Ureter (tissue), 1 donor: Measurements from ENCODE around the gene CELSR2. TPM values are rescaled to one million over a fixed set of nuclear protein-coding genes. Genes with fewer than 3 reads are reported as not detected.
"Not testable (repeated sequence)": the region's sequence is repeated elsewhere in the genome, so short reads cannot be mapped to it uniquely, and the experiment has no call there.

Experiments
- DNase-seq: peaks from one replicate; pipeline ENCODE4 v3.0.0-alpha.2; 2020; ENCODE audit warnings: low spot score
- total RNA-seq: library from RNA; stranded (reverse); gene quantifications from one replicate; pipeline ENCODE4 v1.2.4, GENCODE V29; 2023
- donor health status: DM: yes; HTN: yes; CAD: no.

The CELSR2 gene, protein sequence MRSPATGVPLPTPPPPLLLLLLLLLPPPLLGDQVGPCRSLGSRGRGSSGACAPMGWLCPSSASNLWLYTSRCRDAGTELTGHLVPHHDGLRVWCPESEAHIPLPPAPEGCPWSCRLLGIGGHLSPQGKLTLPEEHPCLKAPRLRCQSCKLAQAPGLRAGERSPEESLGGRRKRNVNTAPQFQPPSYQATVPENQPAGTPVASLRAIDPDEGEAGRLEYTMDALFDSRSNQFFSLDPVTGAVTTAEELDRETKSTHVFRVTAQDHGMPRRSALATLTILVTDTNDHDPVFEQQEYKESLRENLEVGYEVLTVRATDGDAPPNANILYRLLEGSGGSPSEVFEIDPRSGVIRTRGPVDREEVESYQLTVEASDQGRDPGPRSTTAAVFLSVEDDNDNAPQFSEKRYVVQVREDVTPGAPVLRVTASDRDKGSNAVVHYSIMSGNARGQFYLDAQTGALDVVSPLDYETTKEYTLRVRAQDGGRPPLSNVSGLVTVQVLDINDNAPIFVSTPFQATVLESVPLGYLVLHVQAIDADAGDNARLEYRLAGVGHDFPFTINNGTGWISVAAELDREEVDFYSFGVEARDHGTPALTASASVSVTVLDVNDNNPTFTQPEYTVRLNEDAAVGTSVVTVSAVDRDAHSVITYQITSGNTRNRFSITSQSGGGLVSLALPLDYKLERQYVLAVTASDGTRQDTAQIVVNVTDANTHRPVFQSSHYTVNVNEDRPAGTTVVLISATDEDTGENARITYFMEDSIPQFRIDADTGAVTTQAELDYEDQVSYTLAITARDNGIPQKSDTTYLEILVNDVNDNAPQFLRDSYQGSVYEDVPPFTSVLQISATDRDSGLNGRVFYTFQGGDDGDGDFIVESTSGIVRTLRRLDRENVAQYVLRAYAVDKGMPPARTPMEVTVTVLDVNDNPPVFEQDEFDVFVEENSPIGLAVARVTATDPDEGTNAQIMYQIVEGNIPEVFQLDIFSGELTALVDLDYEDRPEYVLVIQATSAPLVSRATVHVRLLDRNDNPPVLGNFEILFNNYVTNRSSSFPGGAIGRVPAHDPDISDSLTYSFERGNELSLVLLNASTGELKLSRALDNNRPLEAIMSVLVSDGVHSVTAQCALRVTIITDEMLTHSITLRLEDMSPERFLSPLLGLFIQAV (N-terminal part only)
- total RNA-seq = 19.2 TPM

DNA sequence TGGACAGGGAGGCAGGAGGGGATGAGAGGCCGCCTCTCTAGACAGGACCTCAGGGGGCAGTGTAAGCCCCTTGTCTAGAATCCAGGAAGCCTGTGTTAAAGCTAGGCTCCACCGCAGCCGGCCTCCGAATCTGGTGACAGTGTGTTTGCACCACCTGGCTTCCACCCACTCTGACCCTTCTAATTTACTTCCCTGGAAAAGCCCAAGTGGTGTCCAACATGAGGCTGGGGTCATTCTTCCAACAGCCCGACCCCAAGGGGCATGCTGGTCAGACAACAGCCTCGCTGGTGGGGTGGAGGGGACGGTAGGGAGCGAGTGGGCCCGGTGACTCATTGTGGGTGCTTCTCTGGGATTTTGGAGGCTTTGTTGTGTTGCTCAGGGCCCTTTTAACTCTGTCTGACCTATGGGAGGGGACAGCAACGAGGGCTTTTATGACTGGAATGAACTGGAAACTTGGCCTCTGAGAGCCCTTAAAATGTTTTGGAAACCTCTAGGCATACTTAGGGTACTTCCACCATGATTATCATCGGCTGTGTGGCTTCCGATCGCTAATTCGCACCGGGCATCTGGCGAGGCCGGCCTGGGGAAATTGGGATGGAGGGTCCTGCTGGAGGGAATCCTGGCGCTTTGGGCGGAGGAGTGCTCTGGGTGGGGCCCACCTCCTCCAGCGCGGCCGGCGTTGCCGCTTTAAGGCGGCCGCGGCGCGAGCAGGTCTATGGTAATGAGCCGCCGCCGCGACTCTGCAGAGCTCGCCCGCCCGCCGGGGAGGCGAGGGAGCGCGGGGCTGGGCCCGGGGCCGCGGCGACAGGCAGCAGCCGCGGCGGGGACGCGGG is at the start of gene CELSR2:
Gene CELSR2, plus strand, starts transcription at position 743 of the 833 bp plus-strand sequence. CDS start 541 bp downstream, outside the sequence.
- no peak for DNase-seq

DNA sequence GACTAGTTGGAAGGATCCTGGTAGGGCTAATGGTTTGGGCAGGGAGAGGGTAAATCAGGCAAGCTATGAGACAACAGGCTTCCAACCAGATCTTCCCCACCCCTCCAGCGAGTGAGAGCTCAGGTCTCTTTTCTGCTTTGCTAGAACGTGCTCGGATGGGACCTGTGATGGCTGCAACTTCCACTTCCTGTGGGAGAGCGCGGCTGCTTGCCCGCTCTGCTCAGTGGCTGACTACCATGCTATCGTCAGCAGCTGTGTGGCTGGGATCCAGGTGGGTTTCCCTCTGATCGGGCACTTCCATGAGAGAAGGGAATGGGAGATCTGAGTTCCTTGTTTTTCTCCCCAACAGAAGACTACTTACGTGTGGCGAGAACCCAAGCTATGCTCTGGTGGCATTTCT is 49.6 kb upstream of the CELSR2 start:
- no peak for DNase-seq

DNA sequence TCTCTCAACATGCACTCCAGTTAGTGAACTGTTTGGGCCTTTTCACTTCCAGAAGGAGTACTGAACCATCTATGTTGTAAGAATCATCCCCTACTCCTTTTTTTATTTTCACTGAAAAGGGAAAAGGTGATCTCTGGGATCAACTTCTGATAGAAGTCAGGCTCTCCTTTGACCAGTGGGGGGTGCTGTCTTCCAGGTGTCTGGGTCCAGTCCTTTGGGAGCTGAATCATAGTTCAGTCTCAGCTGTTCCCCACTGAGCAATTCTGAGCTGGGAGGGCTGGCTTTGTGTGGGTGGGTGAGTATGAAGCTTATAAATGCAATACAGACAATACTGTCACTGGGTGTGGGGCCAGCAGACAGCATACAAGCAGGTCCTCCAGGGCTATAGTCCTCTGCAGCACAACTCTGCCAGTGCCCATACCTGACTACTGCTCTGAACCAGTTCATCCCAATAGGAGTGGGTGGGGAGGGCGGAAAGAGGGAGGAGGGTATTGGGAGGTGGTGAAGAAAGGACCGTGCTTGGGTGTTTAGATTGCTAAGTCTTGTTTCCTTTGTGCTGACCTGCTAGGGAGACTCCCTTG is 48.1 kb upstream of the CELSR2 start:
- no peak for DNase-seq

DNA sequence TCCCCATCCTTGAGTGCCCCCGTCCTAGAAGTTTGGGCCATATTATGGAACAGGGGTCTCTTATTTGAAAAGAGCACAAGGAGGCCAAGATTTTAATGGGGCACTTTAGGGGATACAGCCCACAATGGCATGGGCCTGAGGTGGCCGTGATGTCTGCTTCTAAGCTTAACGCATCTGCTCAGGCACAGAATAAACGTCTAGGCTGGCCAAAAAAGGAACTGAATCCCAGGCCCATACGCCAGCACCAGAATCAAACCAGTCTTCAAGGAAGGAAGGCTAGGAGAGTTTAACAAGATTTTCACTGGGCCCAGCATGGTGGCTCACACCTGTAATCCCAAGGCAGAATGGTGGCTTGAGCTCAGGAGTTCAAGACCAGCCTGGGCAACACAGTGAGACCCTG is 44.9 kb upstream of the CELSR2 start:
- no peak for DNase-seq

DNA sequence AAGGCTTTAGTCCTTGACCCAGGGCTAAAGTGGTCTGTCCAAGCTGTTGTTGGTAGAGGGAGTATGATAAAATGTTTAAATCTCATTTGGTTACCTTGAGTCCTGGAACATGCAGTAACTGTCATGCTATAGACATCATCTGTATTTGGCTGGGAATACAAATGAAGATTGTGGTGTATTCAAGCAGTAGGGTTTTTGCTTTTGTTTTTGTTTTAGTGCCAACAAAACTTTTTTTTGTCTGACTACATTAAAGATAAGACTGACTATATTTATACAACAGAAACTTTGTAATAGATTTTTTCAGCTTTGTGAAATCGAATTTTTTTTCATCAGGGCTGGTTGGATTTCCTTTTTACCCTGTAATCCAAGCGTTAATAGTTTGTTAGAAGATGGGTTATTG is 43.0 kb upstream of the CELSR2 start:
- no peak for DNase-seq

DNA sequence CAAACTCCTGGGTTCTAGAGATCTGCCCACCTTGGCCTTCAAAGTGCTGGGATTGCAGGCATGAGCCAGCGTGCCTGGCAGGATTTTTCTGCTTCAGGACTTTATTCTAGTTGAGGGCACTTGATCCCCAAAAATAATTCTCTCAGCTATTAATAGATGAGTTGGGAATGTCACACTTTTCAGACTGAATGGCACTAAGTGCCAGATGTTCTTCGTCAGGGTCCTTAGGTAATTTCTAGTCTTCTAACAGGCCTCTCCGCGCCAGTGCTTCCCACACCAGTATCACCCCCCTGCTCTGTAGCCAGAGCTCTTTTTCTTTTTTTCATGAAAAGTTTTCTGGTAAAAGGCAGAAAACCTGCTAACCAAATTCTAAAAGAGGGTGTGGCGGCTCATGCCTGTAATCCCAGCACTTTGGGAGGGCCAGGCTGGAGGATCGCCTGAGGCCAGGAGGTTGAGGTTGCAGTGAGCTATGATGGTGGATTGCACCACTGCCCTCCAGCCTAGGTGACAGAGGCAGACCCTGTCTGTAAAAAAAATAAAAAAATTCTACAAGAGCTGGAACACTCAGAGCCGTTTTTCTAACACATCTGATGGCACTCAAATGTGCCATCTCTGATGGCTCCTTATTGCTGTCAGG is 41.8 kb upstream of the CELSR2 start:
- no peak for DNase-seq

DNA sequence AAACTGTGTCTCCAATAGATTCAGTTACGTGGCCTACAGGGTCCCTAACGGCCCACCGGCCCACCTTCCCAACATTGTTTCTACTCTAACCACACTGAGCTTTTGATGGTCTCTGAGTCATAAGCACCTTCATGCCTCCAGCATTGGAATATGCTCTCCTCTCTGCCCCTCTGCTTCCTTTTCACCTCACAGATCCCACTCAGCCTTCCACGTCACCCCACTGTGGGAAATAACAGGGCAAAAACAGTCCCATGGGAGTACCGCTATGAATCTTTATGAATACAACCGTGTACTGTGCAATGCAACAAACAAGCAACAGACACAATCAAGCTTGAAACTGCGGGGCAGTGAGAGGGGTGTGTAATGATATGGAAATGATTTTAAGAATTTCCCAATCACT is 40.9 kb upstream of the CELSR2 start:
- DNase-seq = no peak

DNA sequence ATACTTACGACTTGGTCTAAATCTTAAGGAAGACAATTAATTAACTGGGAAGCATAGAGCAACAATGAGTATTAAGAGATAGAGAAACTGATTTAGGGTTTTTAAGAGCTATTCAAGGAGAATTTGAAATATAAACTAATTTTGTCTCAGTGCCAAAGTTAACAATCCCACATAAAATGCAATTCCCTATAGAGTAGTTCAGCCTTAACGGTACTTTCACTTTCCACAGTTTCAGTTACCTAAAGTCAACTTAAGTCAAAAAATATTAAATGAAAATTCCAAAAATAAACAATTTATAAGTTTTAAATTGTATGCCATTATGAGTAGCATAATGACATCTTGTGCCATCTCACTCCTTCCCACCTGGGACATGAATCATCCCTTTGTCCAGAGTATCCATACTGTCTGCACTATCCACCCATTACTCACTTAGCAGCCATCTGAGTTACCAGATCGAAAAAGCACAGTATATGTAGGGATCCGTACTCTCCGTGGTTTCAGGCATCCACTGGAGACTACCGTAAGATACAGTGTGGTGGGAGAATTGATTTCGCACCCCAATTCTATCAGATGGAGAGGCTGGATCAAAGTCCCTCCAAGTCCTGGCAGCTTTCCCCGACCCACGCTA is 40.4 kb upstream of the CELSR2 start:
- DNase-seq = no peak

DNA sequence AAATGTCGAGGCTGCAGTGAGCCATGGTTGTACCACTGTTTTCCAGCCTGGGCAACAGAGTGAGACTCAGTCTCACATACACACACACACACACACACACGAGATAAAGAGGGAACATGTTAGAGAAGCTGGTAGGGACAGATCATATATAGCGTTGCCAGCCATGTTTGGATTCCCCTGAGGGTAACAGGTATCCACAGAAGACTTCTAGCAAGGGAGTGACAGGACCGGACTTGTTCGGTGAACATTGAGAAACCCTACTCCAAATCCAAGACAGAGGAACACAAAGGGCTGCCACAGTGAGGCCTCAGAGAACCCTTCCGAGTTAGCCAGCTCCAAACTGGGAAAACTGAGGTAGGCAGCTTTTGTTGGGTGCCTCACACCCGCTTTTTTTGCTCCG is 39.3 kb upstream of the CELSR2 start:
- DNase-seq = no peak

DNA sequence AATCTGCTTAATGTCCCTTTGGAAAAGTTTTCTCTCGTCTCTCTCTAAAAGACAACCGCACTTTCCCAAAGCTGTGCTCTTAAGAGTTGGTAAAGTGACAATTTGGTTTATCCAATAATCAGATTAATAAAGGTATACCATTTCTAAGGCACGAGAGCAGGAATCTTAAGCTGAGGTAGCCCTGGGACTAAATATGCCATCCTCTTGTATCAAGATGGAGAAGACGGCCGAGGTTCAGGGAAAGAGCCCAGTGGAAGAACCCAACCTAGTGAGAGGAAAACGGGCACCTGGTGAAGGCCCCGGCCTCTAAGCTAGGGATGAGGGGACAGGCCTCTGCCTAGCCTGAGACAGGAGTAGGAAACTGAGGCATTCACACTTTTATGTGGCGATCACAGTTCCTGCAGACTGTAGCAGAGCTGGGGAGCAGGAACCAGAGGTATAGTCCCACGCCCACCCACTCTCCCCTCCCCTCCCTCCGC is 36.0 kb upstream of the CELSR2 start:
- no peak for DNase-seq

DNA sequence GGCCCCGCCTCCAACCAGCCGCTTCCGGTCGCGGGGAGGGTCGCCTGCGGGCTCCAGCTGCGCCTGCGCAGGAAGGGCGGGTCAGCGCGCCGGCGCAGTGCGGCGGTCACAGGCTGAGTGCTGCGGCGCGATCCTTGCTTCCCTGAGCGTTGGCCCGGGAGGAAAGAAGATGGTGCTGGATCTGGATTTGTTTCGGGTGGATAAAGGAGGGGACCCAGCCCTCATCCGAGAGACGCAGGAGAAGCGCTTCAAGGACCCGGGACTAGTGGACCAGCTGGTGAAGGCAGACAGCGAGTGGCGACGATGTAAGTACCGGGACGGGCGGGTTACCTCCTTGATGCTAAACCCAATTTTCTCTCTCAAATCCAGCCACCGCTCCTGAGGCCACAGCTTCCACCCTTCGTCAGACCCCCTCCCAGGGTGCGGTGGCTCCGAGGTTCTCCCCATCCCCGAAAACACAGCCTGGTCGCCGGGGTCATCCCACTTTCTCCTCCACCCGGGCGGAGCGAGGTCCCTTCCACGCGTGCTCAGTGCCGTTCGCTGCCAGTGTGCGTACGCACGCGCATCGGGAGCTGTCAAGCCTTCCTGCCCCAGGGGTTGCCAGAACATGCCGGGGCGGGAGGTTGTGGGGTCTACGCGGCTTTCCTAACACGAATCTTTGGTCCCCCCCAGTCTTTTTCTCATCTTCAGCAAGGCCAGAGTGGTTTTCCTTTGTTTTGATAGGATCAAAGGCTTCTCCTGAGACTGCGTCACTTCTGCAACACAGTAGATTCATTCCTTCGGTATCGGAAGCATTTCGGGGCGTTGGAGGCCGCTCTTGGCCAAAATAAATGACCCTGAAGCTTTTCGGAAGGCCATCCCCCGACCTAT is 35.3 kb upstream of the CELSR2 start, which contains the start of gene SARS1:
Gene SARS1, plus strand, starts transcription at position 95 of the 870 bp plus-strand sequence. Its CDS starts 75 bp downstream, at position 170.
- DNase-seq = peak; percentile 92

DNA sequence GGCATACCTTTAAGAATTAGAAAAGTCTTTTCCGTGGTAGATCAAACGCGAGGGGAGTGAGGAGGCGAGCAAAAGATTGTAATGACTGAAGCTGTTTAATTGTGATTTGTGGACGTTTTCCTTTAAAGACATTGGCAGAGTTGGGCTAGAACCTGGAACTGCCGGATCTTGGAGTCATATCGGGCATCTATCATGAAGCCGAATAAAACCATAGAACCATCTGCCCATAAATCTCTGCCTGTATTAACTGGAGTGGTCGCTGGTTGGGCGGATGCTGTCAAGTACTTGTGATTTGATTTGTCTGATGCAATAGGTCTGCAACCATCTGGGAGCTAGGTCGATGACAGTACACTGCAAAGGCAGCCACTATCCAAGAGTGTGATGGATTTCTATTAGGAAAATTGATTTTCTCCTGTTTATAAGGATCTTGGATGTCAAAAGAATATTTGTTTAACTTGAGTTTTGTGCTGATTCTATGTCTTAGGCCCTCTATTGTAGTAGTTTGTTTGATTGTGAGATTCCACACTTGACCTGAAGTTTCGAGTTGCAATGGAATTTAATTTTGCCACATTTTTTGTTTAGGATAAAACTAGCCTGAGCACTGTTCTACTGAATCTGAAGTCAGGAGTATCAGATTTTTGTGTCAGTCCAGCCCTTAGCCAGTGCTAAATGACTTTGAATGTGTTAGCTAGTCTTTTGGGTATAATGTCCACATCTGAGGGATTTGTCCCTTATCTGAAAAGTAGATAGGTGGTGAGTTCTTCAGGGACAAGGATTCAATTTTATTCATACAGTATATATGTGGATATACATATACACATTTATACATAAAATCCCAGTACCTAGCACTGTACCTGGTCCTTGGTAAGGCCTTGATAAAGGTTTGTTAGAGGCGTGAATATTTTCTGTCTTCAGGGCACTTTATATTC is 34.4 kb upstream of the CELSR2 start:
- peak; percentile 62 for DNase-seq

DNA sequence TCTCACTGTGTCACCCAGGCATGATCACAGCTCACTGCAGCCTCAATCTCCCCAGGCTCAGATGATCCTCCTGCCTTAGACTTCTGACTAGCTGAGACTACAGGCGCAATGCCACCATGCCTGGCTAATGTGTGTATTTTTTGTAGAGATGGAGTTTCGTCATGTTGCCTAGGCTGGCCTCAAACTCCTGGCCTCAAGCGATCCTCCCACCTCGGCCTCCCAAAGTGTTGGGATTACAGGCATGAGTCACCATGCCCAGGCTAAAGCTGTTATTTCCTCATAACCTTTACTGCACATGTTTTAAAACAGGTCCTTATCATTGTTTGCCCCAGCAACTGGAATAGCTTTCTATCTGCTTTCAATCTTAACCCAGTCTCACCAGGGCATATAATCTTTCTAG is 32.7 kb upstream of the CELSR2 start:
- DNase-seq = no peak

DNA sequence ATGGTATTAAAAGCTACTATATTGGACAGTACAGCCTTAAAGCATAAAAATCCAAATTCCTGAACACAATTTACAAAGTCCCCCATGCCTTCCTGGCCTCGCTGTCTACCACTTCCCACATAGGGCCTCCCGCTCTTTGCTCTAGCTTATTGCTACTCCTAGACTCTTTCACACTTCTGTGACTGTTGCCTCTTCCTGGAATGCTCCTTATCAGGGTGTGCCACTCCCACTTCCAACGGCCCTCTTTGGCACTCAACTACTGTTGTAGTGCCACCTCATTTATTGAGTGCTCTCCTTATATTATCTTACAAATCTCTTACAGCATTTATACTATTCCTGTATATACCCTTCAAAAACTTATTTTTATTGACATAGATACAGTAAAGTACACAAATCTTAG is 30.8 kb upstream of the CELSR2 start:
- DNase-seq = no peak

DNA sequence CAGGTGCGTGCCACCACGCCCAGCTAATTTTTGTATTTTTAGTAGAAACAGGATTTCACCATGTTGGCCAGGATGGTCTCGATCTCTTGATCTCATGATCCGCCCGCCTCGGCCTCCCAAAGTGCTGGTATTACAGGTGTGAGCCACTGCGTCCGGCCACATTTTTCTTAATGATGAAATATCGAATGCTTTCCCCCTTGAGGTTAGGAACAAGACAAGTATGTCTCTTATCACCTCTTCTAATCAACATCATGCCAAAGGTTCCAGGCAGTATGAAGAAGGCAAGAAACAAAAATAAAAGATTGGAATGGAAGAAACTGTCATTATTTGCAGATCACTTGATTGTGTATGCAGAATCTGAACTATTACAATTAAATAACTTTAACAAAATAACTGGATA is 28.1 kb upstream of the CELSR2 start:
- DNase-seq = not testable (repeated sequence)

DNA sequence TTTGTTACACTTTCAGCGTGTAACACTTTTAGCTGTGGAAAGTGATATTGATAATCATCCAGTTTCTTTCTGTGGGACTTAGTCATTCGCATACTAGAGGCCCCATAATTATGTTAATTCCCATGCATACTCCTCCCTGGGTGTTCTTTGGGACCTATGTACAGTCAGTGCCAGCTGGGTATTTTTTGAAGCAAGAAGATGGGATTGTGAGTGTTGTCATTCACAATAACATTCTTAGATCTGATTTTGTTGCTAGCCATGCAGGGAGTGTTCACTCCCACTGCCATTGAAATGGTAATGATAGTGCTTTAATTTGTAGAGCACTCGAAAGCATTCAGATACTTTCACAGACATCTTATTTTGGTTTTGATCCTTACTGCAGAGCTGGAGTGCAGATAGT is 24.0 kb upstream of the CELSR2 start:
- DNase-seq = no peak

DNA sequence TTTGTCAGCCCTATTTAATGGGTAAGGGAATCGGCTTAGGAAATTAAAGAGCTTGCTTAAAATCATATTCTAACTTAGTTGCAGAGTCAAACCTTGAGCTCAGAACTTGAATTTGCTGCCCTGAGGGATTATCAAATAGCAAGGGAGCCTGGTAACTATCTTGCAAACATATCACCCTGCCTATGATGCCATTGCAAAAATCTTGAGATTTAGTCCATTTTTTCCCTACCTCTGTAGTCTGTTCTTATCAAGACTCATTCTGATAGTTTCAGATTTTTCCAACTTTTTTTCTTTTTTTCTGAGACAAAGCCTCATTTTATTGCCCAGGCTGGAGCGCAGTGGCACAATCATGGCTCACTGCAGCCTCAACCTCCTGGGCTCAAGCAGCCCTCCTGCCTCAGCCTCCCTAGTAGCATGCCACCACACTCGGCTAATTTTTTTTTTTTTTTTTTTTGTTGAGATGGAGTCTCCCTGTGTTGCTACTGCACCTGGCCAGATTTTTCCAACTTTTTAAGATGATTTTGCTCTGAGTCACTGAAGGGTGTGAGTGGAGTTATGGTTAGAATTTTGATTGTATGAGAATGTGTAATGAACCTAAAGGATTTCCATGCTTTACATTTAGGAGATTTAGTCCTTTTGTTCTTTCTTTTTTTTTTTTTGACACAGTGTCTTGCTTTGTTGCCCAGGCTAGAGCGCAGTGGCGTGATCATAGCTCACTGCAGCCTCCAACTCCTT is 23.5 kb upstream of the CELSR2 start:
- DNase-seq = no peak
